Keratinocyte (primary cell): ENCODE data around the gene LACTB.

Experiments
- EZH2 ChIP-seq: IDR thresholded peaks from one replicate; pipeline ENCODE4 v1.6.1; 2012; ENCODE audit warnings: inconsistent platforms, mild to moderate bottlenecking, low read length, moderate library complexity
- TF ChIP-seq, protein P1 (sequence below), 3 experiments: IDR thresholded peaks in 1 of 3; conservative IDR thresholded peaks in 1 of 3; optimal IDR thresholded peaks in 1 of 3; 2 replicates in 2 of 3; 3 replicates in 1 of 3; pipeline versions ENCODE3 to v1.5.1; 2011; ENCODE audit warnings: low read length in 3 of 3, mild to moderate bottlenecking in 3 of 3, moderate library complexity in 2 of 3, control low read depth in 1 of 3, inconsistent platforms in 1 of 3; ENCODE audit not compliant: insufficient read depth in 2 of 3; ENCODE audit errors: extremely low read depth in 1 of 3

- TF ChIP-seq, protein P1, sequence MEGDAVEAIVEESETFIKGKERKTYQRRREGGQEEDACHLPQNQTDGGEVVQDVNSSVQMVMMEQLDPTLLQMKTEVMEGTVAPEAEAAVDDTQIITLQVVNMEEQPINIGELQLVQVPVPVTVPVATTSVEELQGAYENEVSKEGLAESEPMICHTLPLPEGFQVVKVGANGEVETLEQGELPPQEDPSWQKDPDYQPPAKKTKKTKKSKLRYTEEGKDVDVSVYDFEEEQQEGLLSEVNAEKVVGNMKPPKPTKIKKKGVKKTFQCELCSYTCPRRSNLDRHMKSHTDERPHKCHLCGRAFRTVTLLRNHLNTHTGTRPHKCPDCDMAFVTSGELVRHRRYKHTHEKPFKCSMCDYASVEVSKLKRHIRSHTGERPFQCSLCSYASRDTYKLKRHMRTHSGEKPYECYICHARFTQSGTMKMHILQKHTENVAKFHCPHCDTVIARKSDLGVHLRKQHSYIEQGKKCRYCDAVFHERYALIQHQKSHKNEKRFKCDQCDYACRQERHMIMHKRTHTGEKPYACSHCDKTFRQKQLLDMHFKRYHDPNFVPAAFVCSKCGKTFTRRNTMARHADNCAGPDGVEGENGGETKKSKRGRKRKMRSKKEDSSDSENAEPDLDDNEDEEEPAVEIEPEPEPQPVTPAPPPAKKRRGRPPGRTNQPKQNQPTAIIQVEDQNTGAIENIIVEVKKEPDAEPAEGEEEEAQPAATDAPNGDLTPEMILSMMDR (optimal IDR thresholded peaks at IDR 0.05 in 1 of 3, IDR thresholded peaks at IDR 0.05 in 1 of 3, conservative IDR thresholded peaks at IDR 0.05 in 1 of 3; ENCODE audit: extremely low read depth in 1 of 3, insufficient read depth in 2 of 3, low read length in 3 of 3) = no peak
- TF ChIP-seq EZH2 = no peak
Observed at GRCh38 chr15:63140936-63141335, 19.3 kb downstream of the LACTB start.
